Measurements from ENCODE around the gene NFE2L1. TPM values are rescaled to one million over a fixed set of nuclear protein-coding genes. Genes with fewer than 3 reads are reported as not detected.

The NFE2L1 gene
- polyA plus RNA-seq, 1 of the 3 experiments (the other 2 are of a cell fraction) = 159 TPM

DNA sequence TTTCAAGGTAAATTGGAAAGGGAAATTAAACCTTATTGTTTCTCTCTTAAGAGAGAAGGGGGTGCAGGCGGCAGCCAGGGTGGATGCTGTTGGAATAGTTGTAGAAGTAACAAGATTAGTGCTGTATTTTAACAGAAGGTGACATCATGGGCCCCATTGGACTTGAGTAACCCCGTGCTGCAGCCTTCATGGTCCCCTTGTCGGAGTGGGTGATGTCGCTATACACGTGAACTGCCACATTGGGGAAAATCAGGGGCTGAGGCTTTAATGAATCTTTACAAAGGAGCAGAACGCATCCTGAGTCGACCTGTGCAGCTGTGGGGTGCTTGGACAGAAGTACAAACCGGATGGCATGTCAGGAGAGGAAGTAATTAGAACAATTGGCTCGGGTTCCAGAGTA, 62.6 kb downstream of the NFE2L1 start (continued):
- TF ChIP-seq MEF2A (IDR thresholded peaks at IDR 0.05; ENCODE audit: borderline replicate concordance, low read depth) (no peak), SMC3 (IDR thresholded peaks at IDR 0.05; ENCODE audit: low read depth, low read length) (no peak), TCF12 (IDR thresholded peaks at IDR 0.05) (no peak), JUND (IDR thresholded peaks at IDR 0.05) (no peak), EP300 (IDR thresholded peaks at IDR 0.05; ENCODE audit: borderline replicate concordance in 1 of 2, low read depth in 1 of 2, low read length in 1 of 2) (no peak), USF2 (IDR thresholded peaks at IDR 0.05; ENCODE audit: borderline replicate concordance, low read depth, low read length) (no peak), NFIC (IDR thresholded peaks at IDR 0.05; ENCODE audit: borderline replicate concordance) (no peak)
- TF ChIP-seq, protein P1, sequence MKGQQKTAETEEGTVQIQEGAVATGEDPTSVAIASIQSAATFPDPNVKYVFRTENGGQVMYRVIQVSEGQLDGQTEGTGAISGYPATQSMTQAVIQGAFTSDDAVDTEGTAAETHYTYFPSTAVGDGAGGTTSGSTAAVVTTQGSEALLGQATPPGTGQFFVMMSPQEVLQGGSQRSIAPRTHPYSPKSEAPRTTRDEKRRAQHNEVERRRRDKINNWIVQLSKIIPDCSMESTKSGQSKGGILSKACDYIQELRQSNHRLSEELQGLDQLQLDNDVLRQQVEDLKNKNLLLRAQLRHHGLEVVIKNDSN (IDR thresholded peaks at IDR 0.05; ENCODE audit: borderline replicate concordance, low read depth) = no peak

Small RNA genes lying within 50 kb of the gene (small RNA-seq; reads per million reads assigned to genes)
- gene AC004477.2 (0 reads per million in 7 experiments), gene MIR152 (239 to 5,951 (median 3,985) reads per million in 7 experiments), gene RNU6-1201P (0 to 3.4 (median 0.17) reads per million in 7 experiments)

Other genes with a start within 250 kb of the NFE2L1 start
- 23.7 and 24.7 TPM in 2 replicates for gene OSBPL7, start 226.6 kb upstream of the NFE2L1 start, polyA plus RNA-seq (2012; rRNA removed)
- gene MRPL10, start 216.8 kb upstream of the NFE2L1 start, polyA plus RNA-seq (2012; rRNA removed) = 133 and 136 TPM in 2 replicates
- gene LRRC46, start 216.7 kb upstream of the NFE2L1 start, polyA plus RNA-seq (2012; rRNA removed) = 1.6 and 1.8 TPM in 2 replicates
- gene SCRN2, start 207.1 kb upstream of the NFE2L1 start, polyA plus RNA-seq (2012; rRNA removed) = 135 and 139 TPM in 2 replicates
- gene SP6, start 197.2 kb upstream of the NFE2L1 start, polyA plus RNA-seq (2012; rRNA removed) = 0.03 TPM in 2 replicates
- gene SP2, start 152.1 kb upstream of the NFE2L1 start, polyA plus RNA-seq (2012; rRNA removed) = 8.8 and 16.7 TPM in 2 replicates
- gene PNPO, start 106.8 kb upstream of the NFE2L1 start, polyA plus RNA-seq (2012; rRNA removed) = 26.1 and 33.8 TPM in 2 replicates
- not detected in 2 replicates for gene PRR15L, start 90.5 kb upstream of the NFE2L1 start, polyA plus RNA-seq (2012; rRNA removed)
- 208 and 288 TPM in 2 replicates for gene CDK5RAP3, start 77.2 kb upstream of the NFE2L1 start, polyA plus RNA-seq (2012; rRNA removed)
- gene COPZ2, start 10.6 kb upstream of the NFE2L1 start, polyA plus RNA-seq (2012; rRNA removed) = 31.2 and 36.9 TPM in 2 replicates
- 102 and 112 TPM in 2 replicates for gene CBX1, start 53.1 kb downstream of the NFE2L1 start, polyA plus RNA-seq (2012; rRNA removed)
- 19.0 and 31.6 TPM in 2 replicates for gene SNX11, start 59.4 kb downstream of the NFE2L1 start, polyA plus RNA-seq (2012; rRNA removed)

Data from SK-N-SH (cell line).